GM19372 (cell line): ENCODE data around the gene EXOC3L1.
A peak's percentile ranks its signal among the peaks of the same experiment; 100 is the strongest.

Experiments used
- ATAC-seq: cut with Tn5 transposase; IDR thresholded peaks from one replicate; pipeline ENCODE4 v1.9.1; 2021; ENCODE audit warnings: mild to moderate bottlenecking, low read depth, moderate library complexity; ENCODE audit not compliant: unreplicated experiment

EXOC3L1 gene

DNA sequence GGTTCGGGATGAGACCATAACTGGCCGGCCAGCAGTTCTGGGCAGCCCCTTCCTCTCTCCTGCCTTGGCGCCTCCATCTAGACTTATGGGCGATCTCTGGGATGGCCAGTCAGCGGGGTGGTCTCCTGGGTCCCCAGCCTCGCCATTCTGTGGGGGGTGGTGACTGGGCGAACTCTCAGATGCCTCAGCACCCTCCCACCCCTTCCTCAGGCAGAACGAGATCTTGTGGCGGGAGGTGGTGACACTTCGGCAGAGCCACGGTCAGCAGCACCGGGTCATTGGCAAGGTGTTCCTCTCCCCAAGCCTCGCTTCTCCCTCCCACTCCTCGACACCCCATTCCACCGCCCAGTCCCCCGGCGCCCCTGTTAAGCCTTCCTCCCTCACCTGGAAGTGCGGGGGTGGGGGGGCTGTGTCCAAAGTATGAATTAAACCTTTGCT, 23.8 kb downstream of the EXOC3L1 start:
- no peak for ATAC-seq

GRCh38 chr16:67165121-67166078, 24.5 kb downstream of the EXOC3L1 start:
- ATAC-seq: no peak

DNA sequence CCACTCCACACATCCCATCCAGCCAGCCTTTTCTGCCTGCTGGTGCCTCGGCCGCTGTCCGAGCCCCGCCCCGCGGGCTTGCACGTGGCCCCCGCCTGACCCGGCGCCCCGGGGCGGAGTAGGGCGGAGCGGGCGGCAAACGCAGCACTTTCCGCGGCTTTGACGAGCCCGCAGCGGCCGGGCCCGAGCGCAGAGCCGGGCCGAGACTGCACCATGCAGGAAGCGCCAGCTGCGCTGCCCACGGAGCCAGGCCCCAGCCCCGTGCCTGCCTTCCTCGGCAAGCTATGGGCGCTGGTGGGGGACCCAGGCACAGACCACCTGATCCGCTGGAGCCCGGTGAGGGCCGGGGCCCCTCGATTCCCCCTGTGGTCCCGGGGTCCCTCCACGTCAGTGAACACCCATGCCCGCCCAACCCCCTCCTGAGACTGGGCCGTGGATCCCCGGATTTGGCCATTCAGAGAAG, 25.3 kb downstream of the EXOC3L1 start, which contains the start of gene HSF4:
TSS of gene HSF4 (plus strand) at position 147 of the 463 bp plus-strand sequence. CDS start at position 214, 67 bp downstream.
- ATAC-seq: no peak

GRCh38 chr16:67163999-67164558, 25.9 kb downstream of the EXOC3L1 start:
- ATAC-seq: no peak

DNA sequence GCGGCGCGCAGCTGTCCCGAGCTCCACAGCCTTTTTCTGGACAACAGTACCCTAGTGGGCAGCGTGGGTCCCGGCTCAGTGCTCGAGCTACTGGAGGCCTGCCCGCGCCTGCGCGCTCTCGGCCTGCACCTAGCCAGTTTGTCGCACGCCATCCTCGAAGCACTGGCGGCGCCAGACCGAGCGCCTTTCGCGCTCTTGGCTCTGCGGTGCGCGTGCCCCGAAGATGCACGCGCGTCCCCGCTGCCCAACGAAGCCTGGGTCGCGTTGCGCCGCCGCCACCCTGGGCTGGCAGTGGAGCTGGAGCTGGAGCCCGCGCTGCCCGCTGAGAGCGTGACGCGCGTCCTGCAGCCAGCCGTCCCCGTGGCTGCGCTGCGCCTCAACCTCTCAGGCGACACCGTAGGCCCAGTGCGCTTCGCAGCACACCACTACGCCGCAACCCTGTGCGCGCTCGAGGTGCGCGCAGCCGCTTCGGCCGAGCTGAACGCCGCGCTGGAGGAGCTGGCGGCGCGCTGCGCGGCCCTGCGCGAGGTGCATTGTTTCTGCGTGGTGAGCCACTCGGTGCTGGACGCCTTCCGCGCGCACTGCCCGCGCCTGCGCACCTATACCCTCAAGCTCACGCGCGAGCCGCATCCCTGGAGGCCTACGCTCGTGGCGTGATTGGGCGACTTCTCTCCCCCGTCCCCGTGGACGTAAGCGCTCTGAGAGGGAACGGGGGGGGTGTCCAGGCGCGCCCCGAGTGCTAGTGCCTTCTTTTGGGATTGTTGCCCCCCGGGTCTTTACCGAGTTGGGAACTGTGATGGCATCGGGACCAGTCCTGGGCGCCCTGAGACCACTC, 26.6 kb downstream of the EXOC3L1 start:
- ATAC-seq: no peak

DNA sequence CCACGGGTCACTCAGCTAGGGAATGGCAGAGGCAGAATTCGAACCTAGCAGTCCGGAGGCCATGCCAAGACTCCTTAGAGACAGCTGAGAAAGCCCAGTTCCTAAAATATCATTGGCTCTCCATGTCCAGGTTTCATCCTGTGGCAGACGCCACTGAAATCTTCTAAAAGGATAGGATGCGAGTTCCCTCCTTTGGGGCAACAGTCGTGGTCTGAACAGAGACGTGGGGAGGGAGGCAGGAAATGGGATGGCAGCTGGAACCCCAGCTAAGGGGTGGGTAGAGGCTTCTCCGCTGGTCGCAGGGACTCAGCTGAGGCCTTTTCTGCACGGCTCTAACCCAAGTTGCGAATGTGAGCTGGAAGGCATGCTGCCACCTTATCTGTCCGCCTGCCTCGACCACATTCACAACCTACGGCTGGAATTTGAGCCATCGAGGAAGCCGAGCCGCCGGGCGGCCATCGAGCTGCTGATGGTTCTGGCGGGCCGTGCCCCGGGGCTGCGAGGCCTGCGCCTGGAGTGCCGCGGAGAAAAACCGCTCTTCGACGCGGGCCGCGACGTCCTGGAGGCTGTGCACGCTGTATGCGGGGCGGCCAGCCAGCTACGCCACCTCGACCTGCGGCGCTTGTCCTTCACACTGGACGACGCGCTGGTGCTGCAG, 27.3 kb downstream of the EXOC3L1 start:
- no peak for ATAC-seq

- ATAC-seq: no peak
Measured at GRCh38 chr16:67161595-67162058, 28.3 kb downstream of the EXOC3L1 start.

DNA sequence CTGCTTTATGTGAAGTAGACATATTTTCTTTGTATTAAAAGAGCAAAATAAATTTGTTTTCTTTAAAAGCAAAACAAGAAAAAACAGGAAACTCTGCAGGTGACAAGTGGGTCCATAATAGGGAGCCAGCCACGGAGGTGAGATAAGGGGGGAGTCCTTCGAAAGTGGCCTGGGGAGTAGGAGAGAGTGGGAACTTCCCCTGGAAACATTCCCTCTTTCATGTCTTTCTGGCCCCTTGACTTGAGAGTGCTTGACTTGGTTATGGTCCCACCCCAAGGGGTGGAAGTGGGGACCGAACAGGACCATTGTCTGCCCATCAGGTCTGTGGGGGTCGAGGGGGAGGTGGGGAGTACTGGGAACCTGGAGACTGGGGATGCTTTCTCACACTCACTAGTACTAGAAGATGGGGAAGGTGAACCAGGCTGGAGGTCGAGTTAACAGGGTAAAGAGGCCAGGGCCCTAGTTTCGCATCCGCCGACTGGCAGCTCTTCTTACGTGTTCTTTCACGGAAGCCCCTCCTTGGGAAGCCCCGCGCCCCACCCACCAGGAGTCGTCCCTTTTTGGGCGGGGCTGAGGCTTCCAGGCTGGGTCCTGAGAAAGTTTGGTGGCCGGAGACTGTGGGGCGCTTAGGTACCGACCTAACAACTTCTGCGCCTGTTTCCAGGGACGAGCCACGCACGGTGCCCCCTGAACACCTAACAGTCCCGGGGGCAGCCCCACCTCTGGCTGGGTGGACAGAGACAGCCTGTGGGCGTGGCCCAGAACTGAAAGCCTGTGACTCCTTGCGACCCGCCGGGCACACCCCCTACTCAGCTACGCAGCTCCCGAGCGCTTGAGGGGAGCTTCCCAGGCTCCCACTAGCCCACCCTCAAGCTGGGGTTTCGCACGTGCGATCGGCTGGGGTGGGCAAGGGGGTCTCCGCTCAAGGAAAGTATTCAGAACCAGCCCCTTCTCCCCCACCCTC, 31.0 kb downstream of the EXOC3L1 start:
- peak; percentile 31 for ATAC-seq

- ATAC-seq: no peak
Measured at GRCh38 chr16:67157892-67158635, 31.9 kb downstream of the EXOC3L1 start.

- ATAC-seq: no peak
Measured at GRCh38 chr16:67157106-67157748, 32.7 kb downstream of the EXOC3L1 start.

DNA sequence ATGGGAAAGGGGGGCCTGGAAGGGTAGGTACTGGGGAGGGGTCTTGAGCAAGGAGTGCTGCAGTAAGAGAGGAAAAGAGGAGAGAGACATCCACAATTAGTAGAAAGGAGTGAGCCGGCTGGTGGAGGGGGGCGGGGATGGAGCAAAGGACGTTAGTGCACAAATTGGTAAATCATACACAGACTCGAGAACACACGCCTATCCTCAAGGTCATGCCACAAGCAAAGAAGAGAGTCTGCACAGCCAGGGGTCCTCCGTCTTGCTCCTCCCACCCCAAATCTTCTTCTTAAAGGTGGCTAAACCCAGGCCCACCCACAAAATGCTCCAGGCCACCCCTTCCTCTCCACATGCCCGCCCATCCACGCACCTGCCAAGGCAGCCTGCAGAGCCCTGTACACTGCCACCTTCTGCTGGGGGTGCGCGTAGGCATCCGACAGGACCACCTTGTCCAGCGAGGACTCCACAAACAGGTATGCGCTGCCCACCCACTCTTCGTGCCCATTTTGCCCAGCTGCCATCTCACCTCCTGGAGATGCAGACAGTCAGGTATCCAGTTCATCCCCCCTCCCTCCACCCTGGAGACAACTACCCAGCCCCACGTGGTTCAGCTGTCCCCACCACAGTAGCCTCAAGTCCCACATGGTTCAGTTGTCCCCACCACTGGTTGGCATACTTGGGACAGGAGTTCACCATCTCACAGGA, 33.6 kb downstream of the EXOC3L1 start:
- ATAC-seq: no peak

GRCh38 chr16:67155295-67156142, 34.4 kb downstream of the EXOC3L1 start:
- no peak for ATAC-seq

- no peak for ATAC-seq
Measured at GRCh38 chr16:67154578-67155294, 35.2 kb downstream of the EXOC3L1 start.

GRCh38 chr16:67151431-67152097, 38.4 kb downstream of the EXOC3L1 start:
- ATAC-seq: no peak

- ATAC-seq: peak; percentile 54
Measured at GRCh38 chr16:67150833-67151396, 39.0 kb downstream of the EXOC3L1 start, which contains the start of gene B3GNT9. Gene B3GNT9, minus strand, starts transcription at chr16:67150998. Its CDS starts 513 bp downstream, at chr16:67150485.
